Measurements from ENCODE around the gene CAPN9. TPM values are rescaled to one million over a fixed set of nuclear protein-coding genes. Genes with fewer than 3 reads are reported as not detected.

CAPN9 gene
- total RNA-seq, 1 donor from 2014 or later: not detected

- H3K4me3 ChIP-seq (ENCODE audit: low read depth, low read length): no peak overlapping the region
- DNase-seq (ENCODE audit: low read depth): peak; percentile 68
- TF ChIP-seq CTCF (IDR thresholded peaks at IDR 0.05; ENCODE audit: insufficient read depth, low read length, severe bottlenecking): peak; percentile 88
- no peaks in the 10 kb centered on the region for H3K36me3 ChIP-seq (ENCODE audit: control insufficient read depth, insufficient read depth, low read length)
- FAIRE-seq: no peak
- no peaks in the 10 kb centered on the region for H3K27me3 ChIP-seq (ENCODE audit: control insufficient read depth, insufficient read depth, low read length)
Measured at GRCh38 chr1:230772457-230773395, 25.5 kb downstream of the CAPN9 start.

DNA sequence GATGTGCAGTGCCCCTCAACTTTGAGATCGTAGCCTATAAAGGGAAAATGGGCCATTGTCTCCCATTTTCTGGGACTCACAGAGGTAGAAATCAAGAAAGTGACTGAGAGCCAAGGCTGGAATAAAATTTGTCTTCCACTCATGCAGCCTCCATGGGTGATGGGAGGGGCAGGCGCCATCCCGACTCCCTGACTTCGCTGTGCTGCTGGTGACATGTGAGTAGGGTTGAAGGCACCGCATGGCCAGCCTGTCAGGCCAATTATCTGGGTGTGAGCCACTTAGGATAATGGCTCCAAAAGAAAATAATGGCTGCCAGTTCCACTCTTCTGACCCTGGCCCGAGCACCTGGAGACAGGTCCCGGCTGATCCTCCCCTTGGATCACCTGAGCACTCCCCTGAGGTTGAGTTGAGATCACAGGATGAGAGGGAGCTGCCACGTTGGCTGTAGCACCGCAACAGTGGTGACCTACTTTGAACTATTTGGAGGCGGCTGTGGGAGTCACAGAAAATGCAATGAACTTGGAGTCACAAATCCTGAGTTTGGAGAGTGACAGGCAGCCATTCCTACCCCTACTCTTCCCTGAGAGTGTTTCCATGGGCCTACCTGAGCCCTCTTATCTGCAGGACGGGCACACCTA lies 26.3 kb downstream of the CAPN9 start:
- no peak overlapping the region for H3K4me3 ChIP-seq (ENCODE audit: low read depth, low read length)
- DNase-seq (ENCODE audit: low read depth): no peak
- no peak for TF ChIP-seq CTCF (IDR thresholded peaks at IDR 0.05; ENCODE audit: insufficient read depth, low read length, severe bottlenecking)

DNA sequence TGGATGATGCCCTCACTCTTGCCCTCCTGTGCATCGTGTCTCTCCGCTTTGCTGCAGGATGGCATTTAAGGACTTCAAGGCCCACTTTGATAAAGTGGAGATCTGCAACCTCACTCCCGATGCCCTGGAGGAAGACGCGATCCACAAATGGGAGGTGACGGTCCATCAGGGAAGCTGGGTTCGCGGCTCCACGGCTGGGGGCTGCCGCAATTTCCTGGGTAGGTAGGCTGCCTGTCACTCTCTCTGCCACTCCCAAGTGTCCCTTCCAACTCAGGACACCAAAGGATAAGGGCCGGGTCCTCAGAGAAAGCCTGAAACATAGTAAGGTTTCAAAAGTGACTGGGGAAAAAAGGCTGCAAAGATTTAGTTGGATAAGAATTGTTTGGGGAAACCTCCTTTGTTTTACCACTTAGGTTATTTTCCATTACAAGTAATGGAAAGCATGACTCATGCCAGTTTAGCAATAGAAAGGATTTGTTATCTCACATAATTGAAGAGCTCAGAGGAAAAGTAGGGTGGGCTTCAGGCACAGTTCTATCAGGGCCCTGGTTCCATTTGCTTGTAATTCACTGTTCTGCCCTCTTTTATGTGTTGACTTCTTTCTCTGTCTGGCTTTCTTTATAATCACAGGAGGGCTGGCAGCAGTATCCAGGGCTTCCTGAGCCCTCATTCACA lies 31.9 kb downstream of the CAPN9 start:
- DNase-seq (ENCODE audit: low read depth) (peak; percentile 49), FAIRE-seq (no peak)
- no peaks in the 10 kb centered on the region for H3K36me3 ChIP-seq (ENCODE audit: control insufficient read depth, insufficient read depth, low read length)
- no peaks in the 10 kb centered on the region for H3K27me3 ChIP-seq (ENCODE audit: control insufficient read depth, insufficient read depth, low read length)
- TF ChIP-seq CTCF (IDR thresholded peaks at IDR 0.05; ENCODE audit: insufficient read depth, low read length, severe bottlenecking): no peak
- no peak overlapping the region for H3K4me3 ChIP-seq (ENCODE audit: low read depth, low read length)

More for the DNA sequence above, 26.3 kb downstream of the CAPN9 start:
- no peaks in the 10 kb centered on the region for H3K27me3 ChIP-seq (ENCODE audit: control insufficient read depth, insufficient read depth, low read length)
- no peaks in the 10 kb centered on the region for H3K36me3 ChIP-seq (ENCODE audit: control insufficient read depth, insufficient read depth, low read length)
- no peak for FAIRE-seq

- Histone ChIP-seq H3K27me3 (ENCODE audit: control insufficient read depth, insufficient read depth, low read length) (no peaks in the 10 kb centered on the region), H3K36me3 (ENCODE audit: control insufficient read depth, insufficient read depth, low read length) (no peaks in the 10 kb centered on the region), H3K4me3 (ENCODE audit: low read depth, low read length) (no peak overlapping the region)
- DNase-seq (ENCODE audit: low read depth): no peak
- TF ChIP-seq CTCF (IDR thresholded peaks at IDR 0.05; ENCODE audit: insufficient read depth, low read length, severe bottlenecking): no peak
- FAIRE-seq: no peak
Measured at GRCh38 chr1:230781131-230781530, 33.9 kb downstream of the CAPN9 start.

- peak; percentile 21 for DNase-seq (ENCODE audit: low read depth)
- H3K27me3 ChIP-seq (ENCODE audit: control insufficient read depth, insufficient read depth, low read length): no peaks in the 10 kb centered on the region
- TF ChIP-seq CTCF (IDR thresholded peaks at IDR 0.05; ENCODE audit: insufficient read depth, low read length, severe bottlenecking): no peak
- FAIRE-seq: no peak
- no peak overlapping the region for H3K4me3 ChIP-seq (ENCODE audit: low read depth, low read length)
- H3K36me3 ChIP-seq (ENCODE audit: control insufficient read depth, insufficient read depth, low read length): no peaks in the 10 kb centered on the region
Measured at GRCh38 chr1:230781594-230781993, 34.4 kb downstream of the CAPN9 start.

All from bronchial epithelial cell (primary cell).